HG03108 (cell line): ENCODE results near the gene RTL1.

ENCODE experiments used
- ATAC-seq: cut with Tn5 transposase; IDR thresholded peaks from one replicate; pipeline ENCODE4 v1.9.1; 2021; ENCODE audit warnings: moderate library complexity; ENCODE audit not compliant: unreplicated experiment

The RTL1 gene

DNA sequence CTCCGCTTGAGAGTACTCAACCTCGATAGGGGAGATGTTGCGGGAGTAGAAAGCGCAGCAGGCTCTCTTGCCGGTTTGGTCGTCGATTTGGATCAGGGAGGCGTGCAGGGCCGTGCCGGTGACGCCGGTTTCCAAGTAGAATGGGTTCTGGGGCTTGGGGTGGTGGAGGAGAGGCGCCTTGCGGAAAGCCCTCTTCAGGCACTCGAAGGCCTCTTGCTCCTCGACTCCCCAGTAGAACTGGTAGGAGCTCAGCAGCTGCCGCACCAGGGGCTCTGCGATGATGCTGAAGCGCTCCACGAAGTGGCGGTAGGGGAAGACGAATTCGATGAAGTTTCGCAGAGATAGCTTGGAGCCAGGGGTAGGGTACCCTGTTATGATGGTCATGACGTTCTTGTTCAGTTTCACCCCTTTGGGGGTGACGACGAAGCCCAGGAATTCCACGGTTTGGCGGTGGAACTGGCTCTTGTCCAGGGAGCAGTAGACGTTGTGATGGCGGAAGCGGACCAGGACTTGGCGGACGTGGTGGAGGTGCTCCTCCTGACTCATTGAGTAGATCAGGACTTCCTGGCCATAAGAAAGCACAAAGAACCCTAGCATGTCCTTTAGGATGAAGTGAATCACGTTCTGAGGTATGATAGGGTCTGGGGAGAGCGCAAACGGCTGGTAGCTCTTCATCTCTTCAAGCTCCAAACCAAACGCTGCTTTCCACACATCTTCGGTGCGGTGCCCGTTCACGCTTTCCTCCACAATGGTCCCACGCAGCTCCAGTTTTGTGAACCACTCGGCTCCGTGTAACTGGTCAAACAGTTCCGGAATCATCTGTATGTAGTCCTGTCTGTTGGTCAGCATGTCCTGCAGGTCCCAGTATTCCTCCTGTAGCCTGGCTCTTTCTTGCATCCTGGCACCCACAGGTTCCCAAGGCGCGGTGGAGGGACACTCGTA lies 21.2 kb downstream of the RTL1 start:
- ATAC-seq: no peak

DNA sequence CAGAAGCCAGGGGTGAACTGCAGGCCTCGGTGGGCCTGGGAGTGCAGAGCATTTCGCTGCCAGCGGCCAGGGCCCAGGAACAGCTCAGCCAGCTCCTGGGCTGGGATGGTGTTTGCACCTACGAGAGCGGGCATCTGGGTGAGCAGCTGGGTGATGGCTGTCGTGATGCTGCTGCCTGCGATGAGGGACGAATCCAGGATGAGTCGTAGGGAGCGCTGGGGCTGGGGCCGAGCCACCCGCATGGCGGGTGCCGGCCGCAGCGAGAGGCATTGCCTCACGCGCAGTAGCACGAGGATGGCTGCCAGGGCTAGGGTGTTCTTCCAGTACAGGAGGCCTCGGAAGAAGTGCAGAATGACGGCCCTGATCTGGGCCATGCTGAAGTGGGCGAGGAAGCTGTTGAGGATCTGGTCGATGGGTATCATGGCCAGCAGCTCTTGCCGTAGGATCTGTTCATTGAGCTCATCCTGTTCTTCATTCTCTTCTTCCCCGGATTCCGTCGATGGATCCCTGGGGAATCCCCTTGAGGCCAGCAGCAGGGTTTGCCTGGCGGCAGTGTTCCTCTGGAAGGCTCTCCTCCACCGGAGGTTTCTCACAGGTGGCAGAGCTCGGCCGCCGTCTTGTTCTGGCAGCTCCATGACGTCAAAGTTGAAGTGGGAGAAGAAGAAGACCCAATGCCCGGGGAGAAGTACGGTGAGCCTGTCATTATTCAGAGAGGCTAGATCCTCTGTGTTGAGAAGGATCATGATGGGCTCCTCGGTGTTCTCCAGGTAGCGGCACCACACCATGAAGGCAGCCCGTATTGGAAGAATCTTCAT lies 22.1 kb downstream of the RTL1 start:
- no peak for ATAC-seq

DNA sequence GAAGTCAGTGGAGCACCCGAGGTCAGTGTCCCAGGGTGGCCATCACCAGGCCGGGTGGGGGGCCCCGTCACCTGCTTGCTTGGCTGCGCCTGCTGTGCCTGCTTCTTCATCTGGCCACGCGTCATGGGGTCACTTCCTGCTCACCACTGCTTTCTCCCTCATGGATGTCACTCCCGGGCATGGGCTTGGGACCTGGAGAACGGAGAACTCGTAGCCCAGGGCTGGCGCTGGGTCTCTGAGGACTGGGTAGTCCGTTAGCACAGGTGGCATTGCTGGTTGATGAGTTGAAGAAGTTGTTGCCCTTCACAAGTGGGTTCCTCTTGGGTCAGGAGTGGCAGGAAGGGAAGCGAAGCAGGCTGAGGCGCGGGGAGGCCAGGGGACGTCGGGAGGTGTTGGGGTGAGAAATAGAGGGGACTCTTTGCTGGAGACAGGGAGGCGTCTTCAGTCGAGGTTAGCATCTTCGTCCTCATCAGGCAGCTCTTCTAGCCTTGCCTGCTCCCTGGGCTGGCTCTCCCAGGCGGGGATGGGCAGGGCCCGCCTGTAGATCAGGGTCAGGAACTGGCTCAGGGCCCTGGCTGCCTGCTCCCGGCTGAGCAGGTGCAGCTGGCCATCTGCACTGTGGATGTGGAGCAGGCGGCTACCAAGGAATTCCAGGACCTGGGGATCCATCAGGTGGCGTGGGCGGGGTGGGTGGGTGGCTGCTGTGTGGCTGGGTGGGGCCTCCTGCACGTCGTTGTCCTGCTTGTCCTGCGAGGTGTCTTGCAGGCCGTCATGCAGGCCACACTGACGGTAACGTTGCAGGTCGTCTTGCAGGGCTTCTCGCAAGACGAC lies 23.0 kb downstream of the RTL1 start:
- no peak for ATAC-seq

DNA sequence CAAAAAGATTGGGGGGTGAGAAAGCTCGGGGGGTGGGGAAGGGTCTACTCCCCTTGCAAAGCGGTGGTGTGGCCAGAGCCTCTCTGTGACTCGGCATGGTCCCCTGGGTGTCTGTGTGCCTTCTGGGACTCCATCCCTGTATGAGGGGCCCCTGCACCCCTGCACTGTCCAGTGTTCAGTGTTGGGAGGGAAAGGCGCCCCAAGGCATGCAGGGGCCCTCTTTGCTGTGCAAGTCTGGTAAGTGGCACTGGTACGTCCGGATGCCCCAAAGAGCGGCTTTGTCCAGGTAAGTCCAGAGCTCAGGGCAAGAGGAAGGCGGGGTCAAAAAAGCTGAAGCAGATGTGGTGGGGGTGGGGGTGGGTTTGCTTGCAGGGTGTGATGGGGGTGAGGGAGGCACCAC lies 23.7 kb downstream of the RTL1 start:
- no peak for ATAC-seq

DNA sequence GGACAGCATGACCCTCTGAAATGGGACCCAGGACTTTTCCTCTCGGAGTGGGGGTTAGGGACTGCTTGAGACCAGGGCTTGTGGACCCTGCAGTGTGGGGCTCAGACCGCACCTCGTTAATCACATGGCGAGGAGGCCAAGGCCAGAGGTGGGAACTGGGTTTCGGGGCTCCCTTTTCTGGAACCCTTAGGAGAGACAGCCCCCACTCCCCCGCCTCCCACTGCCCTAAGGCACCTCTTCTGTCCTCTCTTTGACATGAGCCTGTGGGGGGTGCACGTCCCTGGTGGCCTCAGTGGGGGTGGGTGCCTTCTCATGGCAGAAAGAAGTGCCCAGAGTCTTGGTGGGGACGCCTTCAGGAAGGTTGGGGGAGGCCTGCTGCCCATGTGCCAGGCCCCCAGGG lies 24.3 kb downstream of the RTL1 start:
- ATAC-seq: no peak

DNA sequence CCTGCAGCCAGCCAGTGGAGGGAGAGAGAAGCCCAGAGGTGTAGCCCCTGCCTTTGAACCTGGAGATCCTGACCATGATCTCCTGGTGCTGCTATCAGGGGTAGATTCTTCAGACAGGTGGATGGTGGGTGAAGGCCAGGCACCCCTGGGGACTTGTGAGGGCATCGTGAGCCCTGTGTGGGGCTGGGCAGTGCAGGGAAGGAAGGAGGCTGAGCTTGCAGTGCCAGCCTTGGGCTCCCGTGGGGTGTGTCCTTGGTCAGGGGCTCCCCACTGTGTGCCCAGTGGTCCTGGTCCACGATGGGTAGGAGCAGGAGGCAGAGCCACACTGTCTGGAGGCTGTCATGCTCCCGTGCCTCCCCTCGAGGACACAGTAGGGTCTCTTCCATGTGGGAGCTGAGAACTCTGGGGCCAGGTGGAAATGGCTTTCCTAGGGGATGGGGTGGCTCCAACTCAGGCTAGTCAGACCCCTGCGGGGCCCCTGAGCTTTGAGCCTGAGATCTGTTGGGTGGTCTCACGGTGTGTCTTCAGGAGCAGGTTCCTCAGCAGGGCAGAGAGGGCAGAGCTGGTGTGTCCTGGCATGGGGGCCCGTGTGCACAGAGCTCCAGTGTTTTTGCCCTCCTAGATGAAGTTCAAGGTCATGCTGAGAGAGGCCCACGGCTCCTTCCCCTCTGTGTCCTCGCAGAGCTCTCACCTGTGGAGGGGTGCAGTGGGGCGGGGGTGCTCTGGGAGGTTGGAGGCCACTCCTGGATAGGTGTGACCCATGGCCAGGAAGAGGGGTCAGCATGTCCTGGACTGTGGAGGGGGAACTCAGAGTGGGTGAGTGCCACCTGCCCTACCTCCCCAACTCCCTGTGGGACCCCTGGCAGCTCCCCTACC lies 25.0 kb downstream of the RTL1 start:
- no peak for ATAC-seq

DNA sequence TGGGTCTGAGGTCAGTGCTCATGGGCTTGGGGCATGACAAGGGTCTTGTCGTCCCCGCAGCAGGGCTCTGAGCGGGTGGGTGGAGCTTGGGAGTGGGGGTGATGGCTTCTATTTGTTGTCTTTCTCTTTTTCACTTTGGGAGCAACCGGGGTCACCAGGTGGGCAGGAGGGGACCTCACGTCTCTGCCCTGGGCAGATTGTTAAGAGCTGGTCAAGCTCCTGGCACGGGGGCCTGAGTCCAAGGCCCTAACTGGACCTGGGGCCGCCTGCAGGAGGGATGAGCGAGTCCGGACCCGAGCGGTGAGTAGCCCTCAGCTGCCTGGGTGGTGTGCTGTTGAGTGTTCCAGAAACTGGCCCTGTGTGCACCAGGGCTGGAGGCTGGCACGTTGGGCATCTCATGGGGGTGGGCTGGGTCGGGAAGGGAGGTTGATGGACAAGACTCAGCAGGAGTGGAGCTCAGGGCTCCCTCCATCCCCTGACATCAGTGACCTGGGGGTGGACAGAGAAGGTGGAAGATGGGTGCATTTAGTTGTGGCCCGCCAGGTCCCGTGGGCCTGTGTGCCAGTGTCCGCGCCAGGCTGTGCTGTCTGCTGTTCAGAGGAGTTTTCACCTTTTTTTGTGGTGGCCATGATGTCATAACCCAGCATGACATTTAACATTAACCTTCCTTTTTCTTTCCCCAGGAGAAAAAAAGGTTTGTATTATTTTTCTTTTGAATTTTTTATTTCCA lies 27.5 kb downstream of the RTL1 start:
- no peak for ATAC-seq

DNA sequence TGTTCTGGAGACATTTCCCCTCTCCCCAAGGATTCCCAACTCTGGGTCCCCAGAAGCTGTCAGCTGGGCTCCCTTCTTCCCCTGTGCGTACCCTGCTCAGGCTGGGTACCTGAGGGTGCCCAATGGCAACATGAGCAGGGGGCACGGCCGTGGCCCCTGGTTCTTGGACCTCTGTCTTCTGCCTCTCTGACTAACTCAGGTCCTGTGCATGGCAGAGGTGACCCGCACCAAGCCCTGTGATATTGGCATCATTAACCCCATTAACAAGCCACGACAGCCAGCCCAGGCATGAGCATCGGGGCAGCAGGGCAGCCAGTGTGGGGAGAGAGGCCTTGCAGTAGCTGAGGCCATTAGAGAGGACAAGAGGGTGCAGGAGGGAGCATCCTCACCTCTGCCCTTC lies 28.4 kb downstream of the RTL1 start:
- ATAC-seq: no peak

DNA sequence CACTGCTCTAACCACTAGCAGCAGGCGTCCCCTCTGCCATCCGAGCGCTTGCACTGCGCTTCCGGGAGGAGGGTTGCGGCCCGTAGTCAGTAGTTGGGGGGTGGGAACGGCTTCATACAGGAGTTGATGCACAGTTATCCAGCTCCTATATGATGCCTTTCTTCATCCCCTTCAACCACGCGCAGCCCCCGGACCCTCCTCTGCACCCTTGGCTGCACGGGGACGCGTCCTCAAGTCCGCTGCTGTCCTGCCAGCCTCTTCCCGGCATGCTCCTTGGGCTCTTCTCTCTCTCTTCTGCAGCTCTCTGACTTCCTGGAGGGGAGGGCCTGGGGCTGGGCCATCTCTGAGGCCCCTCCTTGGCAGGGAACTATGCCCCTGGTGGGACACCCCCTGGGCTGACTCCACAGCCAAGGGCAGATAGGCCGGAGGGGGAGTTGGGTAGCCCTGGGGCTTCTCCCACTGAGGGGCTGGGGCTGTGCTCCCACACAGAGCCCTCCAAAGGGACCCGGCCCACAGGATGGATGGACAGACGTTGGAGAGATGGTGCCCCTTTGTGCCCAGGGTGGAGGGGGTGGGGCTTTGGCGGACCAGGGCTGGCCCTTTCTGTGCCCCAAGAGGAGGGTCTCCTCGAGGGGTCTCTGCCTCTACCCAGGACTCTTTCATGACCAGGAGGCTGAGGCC lies 29.0 kb downstream of the RTL1 start:
- no peak for ATAC-seq

DNA sequence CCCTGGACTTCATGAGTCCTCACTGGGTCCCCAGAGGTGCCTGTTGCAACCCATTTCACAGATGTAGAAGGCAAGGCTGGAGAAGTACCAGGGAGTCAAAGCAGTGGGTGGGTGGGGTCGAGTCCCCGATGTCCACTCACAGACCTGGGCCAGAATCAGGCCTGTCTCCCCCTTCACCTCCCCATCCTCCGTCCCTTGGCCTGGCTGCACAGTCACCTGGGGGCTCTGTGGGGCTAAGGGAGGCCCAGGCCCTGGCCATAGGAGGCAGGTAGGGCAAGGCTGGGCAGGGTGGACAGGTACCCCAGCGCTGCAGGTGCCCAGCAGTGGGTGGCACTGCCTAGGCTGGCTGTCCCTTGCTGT lies 29.5 kb downstream of the RTL1 start:
- no peak for ATAC-seq

DNA sequence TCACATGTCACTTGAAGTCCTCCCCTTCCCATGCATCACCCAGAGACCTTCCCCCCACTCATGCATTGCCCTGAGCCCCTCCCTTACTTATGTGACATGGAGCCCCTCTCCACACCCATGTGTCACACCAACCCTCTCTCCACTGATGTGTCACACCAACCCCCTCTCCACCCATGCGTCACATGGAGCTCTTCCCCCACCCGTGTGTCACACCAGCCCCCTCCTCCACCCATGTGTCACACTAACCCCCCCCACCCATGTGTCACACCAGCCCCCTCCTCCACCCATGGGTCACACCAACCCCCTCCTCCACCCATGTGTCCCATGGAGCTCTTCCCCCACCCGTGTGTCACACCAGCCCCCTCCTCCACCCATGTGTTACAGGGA lies 30.4 kb downstream of the RTL1 start:
- ATAC-seq: no peak

DNA sequence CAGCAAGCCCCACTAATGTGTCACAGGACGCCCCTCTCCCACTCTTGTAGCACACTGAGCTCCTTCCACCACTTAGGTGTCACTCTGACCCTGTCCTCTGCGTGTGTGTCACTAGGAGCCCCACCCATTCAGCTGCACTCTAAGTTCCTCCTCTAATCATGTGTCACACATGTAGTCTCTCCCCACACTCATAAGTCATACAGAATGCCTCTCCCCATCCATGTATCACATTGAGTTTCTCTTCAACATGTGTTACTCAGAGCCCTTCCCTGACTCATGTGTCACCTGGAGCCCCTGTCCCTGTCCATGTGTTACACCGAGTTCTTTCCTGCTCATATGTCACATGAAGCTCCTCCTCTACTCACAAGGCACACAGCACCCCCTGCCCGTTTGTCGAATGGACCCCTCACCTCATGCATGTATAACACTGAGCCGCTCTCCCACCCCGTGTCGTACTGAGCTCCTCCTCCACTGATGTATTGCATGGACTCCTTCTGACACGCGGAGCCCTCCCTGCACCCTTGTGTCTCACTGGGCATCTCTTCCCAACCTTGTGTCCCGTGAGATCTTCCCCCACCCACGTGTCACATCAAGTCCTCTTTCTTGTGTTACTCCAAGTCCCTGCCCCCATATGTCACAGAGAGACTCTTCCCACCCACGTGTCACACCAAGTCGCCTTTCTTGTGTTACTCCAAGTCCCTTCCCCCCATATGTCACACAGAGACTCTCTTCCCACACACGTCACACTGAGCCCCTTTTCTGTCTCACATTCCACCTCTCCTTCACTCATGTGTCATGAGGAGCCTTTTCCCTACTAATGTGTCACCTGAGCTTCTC lies 31.0 kb downstream of the RTL1 start:
- ATAC-seq: no peak

DNA sequence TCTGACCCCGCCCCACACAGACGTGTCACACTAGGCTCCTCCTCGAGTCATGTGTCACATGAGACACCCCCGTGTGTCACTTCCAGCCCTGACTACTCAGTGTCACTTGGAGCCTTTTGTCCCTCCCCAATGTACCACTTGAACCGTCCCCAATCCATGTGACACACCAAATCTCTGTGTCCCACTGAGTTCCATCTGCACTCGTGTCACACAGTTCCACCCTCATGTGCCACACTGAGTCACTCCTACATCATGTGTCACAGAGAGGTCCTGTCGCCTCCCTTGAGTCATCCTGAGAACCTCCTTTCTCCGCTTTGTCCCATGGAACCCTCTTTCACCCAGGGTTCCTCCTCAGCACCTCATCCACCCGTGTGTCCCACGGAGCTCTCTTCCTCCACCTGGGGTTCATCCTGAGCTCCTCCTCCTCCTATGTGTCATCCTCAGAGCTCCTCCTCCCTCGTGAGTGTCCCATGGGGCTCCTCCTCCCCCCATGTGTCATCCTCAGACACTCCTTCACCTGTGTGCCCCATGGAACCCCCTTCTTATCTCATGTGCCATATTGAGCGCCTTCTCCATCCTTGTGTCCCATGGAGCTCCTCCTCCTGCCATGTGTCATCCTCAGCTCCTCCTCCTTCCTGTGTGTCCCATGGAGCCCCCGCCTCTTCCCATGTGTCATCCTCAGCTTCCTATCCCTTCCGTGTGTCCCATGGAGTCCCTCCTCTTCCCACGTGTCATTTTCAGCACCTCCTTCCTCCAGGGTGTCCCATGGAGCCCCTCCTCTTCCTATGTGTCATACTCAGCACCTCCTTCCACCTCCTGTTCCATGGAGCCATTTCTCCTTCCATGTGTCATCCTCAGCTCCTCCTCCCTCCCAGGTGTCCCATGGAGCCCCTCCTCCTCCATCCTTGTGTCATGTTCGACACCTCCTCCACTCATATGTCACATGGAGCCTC lies 32.0 kb downstream of the RTL1 start:
- ATAC-seq: no peak

DNA sequence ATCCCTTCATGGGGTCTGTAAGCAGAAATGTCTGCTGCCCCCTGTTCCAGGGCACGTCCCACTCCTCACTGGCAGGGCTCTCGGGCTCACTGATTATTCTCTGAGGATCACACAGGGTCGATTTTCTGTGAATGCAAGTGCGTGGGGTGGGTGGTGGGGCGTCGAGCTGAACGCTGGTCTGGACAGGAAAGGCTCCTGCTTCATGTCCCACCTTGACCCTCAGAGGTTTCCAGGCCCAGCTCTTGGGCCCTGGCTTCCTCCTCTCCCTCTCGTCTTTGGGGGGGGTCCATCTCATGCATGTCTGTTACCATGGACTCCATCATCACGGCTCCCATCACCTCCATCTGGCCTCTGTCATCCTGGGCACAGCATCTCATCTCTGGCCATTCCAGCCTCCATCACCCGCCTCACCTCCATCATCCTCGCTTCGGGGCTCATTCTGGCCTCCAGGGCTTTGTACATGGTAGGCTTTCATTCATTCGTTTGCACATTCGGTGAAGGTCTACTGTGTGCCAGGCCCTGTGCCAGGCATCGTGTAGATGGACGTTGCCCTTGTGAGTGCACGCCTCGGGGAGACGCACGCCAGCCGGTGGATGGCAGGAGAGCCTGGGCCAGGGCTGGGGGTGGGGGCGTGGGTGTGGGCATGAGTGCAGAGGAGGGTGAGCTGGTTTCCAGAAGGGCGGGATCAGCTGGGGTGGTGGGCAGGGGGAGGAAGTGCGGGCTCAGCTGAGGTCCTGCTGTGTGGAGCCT lies 34.7 kb downstream of the RTL1 start:
- no peak for ATAC-seq

DNA sequence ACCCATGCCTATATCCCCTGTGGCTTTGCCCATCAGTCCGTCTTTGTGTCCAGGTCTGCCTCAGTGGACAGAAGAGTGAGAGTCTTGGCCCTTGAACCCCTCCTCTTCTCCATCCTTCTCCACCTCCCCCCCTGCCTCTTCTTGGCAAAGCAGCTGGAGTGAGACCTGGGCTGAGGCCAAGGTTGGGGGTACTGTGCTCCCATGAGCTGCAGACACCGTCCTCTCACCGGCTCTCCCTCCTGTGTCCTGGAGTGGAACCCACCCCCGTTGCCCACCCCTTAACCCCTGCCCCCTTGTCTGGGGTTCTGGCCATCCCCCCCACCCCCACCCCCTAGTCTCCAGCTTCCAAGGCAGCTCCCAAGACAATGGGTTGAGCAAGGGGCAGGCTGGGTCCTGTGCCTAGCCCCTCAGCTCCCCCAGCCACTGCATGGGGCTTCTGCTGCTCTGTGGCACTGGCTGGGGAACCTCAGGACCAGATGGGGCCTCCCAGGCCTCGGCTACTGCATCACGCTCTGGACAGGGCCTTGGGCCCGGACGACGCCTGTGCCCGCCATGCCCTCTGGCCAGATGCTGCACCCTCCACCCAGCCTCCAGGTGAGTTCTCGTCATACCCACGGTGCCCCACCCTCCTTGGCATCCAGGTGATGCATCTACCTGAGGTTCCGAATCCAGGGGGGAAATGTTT lies 35.7 kb downstream of the RTL1 start:
- ATAC-seq: no peak
